Measurements from ENCODE around the gene KRTAP3-1.
"Not testable (repeated sequence)": the region's sequence is repeated elsewhere in the genome, so short reads cannot be mapped to it uniquely, and the experiment has no call there.

Gene KRTAP3-1

GRCh38 chr17:41015454-41015853, 6.5 kb upstream of the KRTAP3-1 start:
- no peak for DNase-seq (ENCODE audit: low read depth in 2 of 2)

GRCh38 chr17:41013606-41014005, 4.7 kb upstream of the KRTAP3-1 start:
- no peak for DNase-seq (ENCODE audit: low read depth in 2 of 2)

GRCh38 chr17:41013181-41013580, 4.3 kb upstream of the KRTAP3-1 start:
- no peak for DNase-seq (ENCODE audit: low read depth in 2 of 2)

- no peak for DNase-seq (ENCODE audit: low read depth in 2 of 2)
Measured at GRCh38 chr17:41012326-41013120, 3.6 kb upstream of the KRTAP3-1 start.

- DNase-seq (ENCODE audit: low read depth in 2 of 2) = no peak
Measured at GRCh38 chr17:41010441-41010840, 1.5 kb upstream of the KRTAP3-1 start.

- no peak for DNase-seq (ENCODE audit: low read depth in 2 of 2)
Measured at GRCh38 chr17:41009936-41010335, 1.0 kb upstream of the KRTAP3-1 start.

GRCh38 chr17:41009301-41009760, 403 bp upstream of the KRTAP3-1 start:
- no peak for DNase-seq (ENCODE audit: low read depth in 2 of 2)

- DNase-seq (ENCODE audit: low read depth in 2 of 2) = no peak
Measured at GRCh38 chr17:41004397-41004796, 4.5 kb downstream of the KRTAP3-1 start.

- DNase-seq (ENCODE audit: low read depth in 2 of 2) = no peak
Measured at GRCh38 chr17:41003926-41004325, 5.0 kb downstream of the KRTAP3-1 start.

- no peak for DNase-seq (ENCODE audit: low read depth in 2 of 2)
Measured at GRCh38 chr17:41002814-41003213, 6.1 kb downstream of the KRTAP3-1 start.

GRCh38 chr17:41001795-41002194, 7.1 kb downstream of the KRTAP3-1 start:
- DNase-seq (ENCODE audit: low read depth in 2 of 2) = no peak

- not testable (repeated sequence) for DNase-seq (ENCODE audit: low read depth in 2 of 2)
Measured at GRCh38 chr17:40999563-40999962, 9.4 kb downstream of the KRTAP3-1 start, which contains the start of gene KRTAP3-2. Gene KRTAP3-2 (minus strand): TSS chr17:40999906. CDS start chr17:40999853, 53 bp downstream.

GRCh38 chr17:40997361-40997760, 11.6 kb downstream of the KRTAP3-1 start:
- no peak for DNase-seq (ENCODE audit: low read depth in 2 of 2)

GRCh38 chr17:40996829-40997228, 12.1 kb downstream of the KRTAP3-1 start:
- DNase-seq (ENCODE audit: low read depth in 2 of 2) = no peak

GRCh38 chr17:40995116-40995515, 13.8 kb downstream of the KRTAP3-1 start:
- DNase-seq (ENCODE audit: low read depth in 2 of 2) = no peak

- no peak for DNase-seq (ENCODE audit: low read depth in 2 of 2)
Measured at GRCh38 chr17:40993839-40994238, 15.1 kb downstream of the KRTAP3-1 start, which contains the start of gene KRTAP3-3. Gene KRTAP3-3 (minus strand): TSS chr17:40994164. CDS start chr17:40994097, 67 bp downstream.

- DNase-seq (ENCODE audit: low read depth in 2 of 2) = no peak
Measured at GRCh38 chr17:40993084-40993483, 15.8 kb downstream of the KRTAP3-1 start.

GRCh38 chr17:40992666-40993065, 16.3 kb downstream of the KRTAP3-1 start:
- no peak for DNase-seq (ENCODE audit: low read depth in 2 of 2)

- DNase-seq (ENCODE audit: low read depth in 2 of 2) = no peak
Measured at GRCh38 chr17:40986920-40987319, 22.0 kb downstream of the KRTAP3-1 start.

GRCh38 chr17:40984226-40984625, 24.7 kb downstream of the KRTAP3-1 start, which contains the start of gene KRT40:
Gene KRT40 (minus strand): TSS chr17:40984326. CDS start chr17:40984273, 53 bp downstream.
- DNase-seq (ENCODE audit: low read depth in 2 of 2) = no peak

- DNase-seq (ENCODE audit: low read depth in 2 of 2) = no peak
Measured at GRCh38 chr17:40981115-40981514, 27.8 kb downstream of the KRTAP3-1 start.

GRCh38 chr17:40980596-40980995, 28.3 kb downstream of the KRTAP3-1 start:
- no peak for DNase-seq (ENCODE audit: low read depth in 2 of 2)

GRCh38 chr17:40980117-40980516, 28.8 kb downstream of the KRTAP3-1 start:
- no peak for DNase-seq (ENCODE audit: low read depth in 2 of 2)

Data from activated CD8-positive, alpha-beta memory T cell treated with anti-CD3 and anti-CD28 coated beads for 4 hours (primary cell).